Naive thymus-derived CD4-positive, alpha-beta T cell (primary cell): Measurements from ENCODE around the gene BSDC1. TPM values are rescaled to one million over a fixed set of nuclear protein-coding genes. Genes with fewer than 3 reads are reported as not detected.

ENCODE experiments used
- ATAC-seq: fragments of 150-1000 bp; cut with Tn5 transposase; 2 replicates; pipeline ENCODE4 v1.10.0; 2021; ENCODE audit warnings: mild to moderate bottlenecking, moderate library complexity
- CTCF ChIA-PET: fragments of 350-600 bp; sonication (Branson Sonifier 250); formaldehyde crosslinking; loops from one replicate; lab custom pipeline; 2021; ENCODE audit warnings: antibody characterized with exemption; lab: Charles Lee
- POLR2A ChIA-PET: fragments of 350-600 bp; sonication (Branson Sonifier 250); formaldehyde crosslinking; loops from one replicate; lab custom pipeline; 2021; ENCODE audit warnings: antibody characterized with exemption, inconsistent platforms; lab: Charles Lee
- DNase-seq, 9 donors: peaks; one replicate each; pipeline versions ENCODE4 v3.0.0 to v3.0.0-alpha.2; 2020 to 2022; ENCODE audit warnings: mixed read lengths in 1 of 9
- H3K27ac ChIP-seq: one replicate; pipeline ENCODE4 v1.7.0; 2013; ENCODE audit warnings: mild to moderate bottlenecking, low read depth, low read length, moderate library complexity
- H3K27me3 ChIP-seq, 2 donors: one replicate each; pipeline ENCODE4 v1.7.0; 2013; ENCODE audit warnings: low read length in 2 of 2, mild to moderate bottlenecking in 2 of 2, moderate library complexity in 2 of 2; ENCODE audit not compliant: control insufficient read depth in 2 of 2, insufficient read depth in 2 of 2
- H3K36me3 ChIP-seq, 3 experiments: 1 replicate in 2 of 3; 2 replicates in 1 of 3; pipeline ENCODE4 v1.7.0; 2013; ENCODE audit warnings: low read length in 3 of 3, mild to moderate bottlenecking in 3 of 3, moderate library complexity in 1 of 3; ENCODE audit not compliant: insufficient read depth in 3 of 3, control insufficient read depth in 2 of 3
- H3K4me1 ChIP-seq, 2 donors: one replicate each; pipeline ENCODE4 v1.7.0; 2013; ENCODE audit warnings: low read length in 2 of 2, mild to moderate bottlenecking in 2 of 2, moderate library complexity in 1 of 2; ENCODE audit not compliant: control insufficient read depth in 2 of 2, insufficient read depth in 2 of 2
- H3K4me3 ChIP-seq: 2 replicates; pipeline ENCODE4 v1.7.0; 2013; ENCODE audit warnings: mild to moderate bottlenecking, low read length
- H3K9me3 ChIP-seq, 3 experiments: 1 replicate in 2 of 3; 2 replicates in 1 of 3; pipeline ENCODE4 v1.7.0; 2013; ENCODE audit warnings: low read length in 3 of 3; ENCODE audit not compliant: control insufficient read depth in 2 of 3
- H3K27ac Mint-ChIP-seq, 9 donors: one replicate each; pipeline ENCODE4 v1.8.0; 2020 to 2022; ENCODE audit warnings: mixed read lengths in 9 of 9, mild to moderate bottlenecking in 8 of 9, moderate library complexity in 5 of 9, inconsistent platforms in 2 of 9
- H3K27me3 Mint-ChIP-seq, 5 donors: one replicate each; pipeline ENCODE4 v1.8.0; 2021 to 2022; ENCODE audit warnings: mixed read lengths in 5 of 5, mild to moderate bottlenecking in 1 of 5
- H3K36me3 Mint-ChIP-seq, 5 donors: one replicate each; pipeline ENCODE4 v1.8.0; 2020 to 2022; ENCODE audit warnings: mixed read lengths in 5 of 5, mild to moderate bottlenecking in 3 of 5, inconsistent platforms in 1 of 5
- H3K4me1 Mint-ChIP-seq, 7 donors: one replicate each; pipeline ENCODE4 v1.8.0; 2020 to 2022; ENCODE audit warnings: mixed read lengths in 7 of 7, mild to moderate bottlenecking in 3 of 7, inconsistent platforms in 1 of 7
- H3K4me3 Mint-ChIP-seq, 10 donors: one replicate each; pipeline ENCODE4 v1.8.0; 2020 to 2022; ENCODE audit warnings: mild to moderate bottlenecking in 10 of 10, mixed read lengths in 10 of 10, moderate library complexity in 6 of 10, inconsistent platforms in 2 of 10
- H3K9me3 Mint-ChIP-seq, 11 donors: one replicate each; pipeline ENCODE4 v1.8.0; 2020 to 2022; ENCODE audit warnings: mixed read lengths in 11 of 11, mild to moderate bottlenecking in 4 of 11, inconsistent platforms in 1 of 11, moderate library complexity in 1 of 11
- intact Hi-C, 2 donors: fragments of 100-400 bp; cut with micrococcal nuclease; formaldehyde crosslinking; loops; one replicate each; pipeline ENCODE4 v1.15.1; 2023
- polyA plus RNA-seq, 2 donors: library from polyadenylated mRNA; unstranded; fragments of 300-500 nt; fragmentation: Illumina TruSeq; gene quantifications; one replicate each; pipeline ENCODE4 v1.2.3, GENCODE V29; 2021
- total RNA-seq, 6 experiments: library from RNA in 5 of 6; stranded (reverse) in 5 of 6; gene quantifications; 1 replicate in 5 of 6; 2 replicates in 1 of 6; pipeline ENCODE4 v1.2.3 and lab custom pipeline; 2021 to 2026

The BSDC1 gene
- total and polyA plus RNA-seq, 7 experiments from 2014 or later: 37.6 to 186 (median 110) TPM

- Histone ChIP-seq H3K4me1 (peaks cover 20 to 33% of the 10 kb centered on the region in 2 donors), H3K27ac (peak within 1 kb of the TSS; percentile 70), H3K36me3 (peaks cover 6 to 19% (median 6%) of the 10 kb centered on the region in 3 experiments), H3K9me3 (no peaks in the 10 kb centered on the region), H3K27me3 (no peaks in the 10 kb centered on the region), H3K4me3 (peak within 1 kb of the TSS; percentile 60)
- Mint-ChIP-seq H3K36me3 (peaks cover 1 to 15% (median 6%) of the 10 kb centered on the region in 5 donors), H3K4me1 (peaks cover 38 to 52% (median 43%) of the 10 kb centered on the region in 7 donors), H3K27me3 (peaks cover 0 to 1% (median 0%) of the 10 kb centered on the region in 5 donors), H3K4me3 (peak within 1 kb of the TSS; percentile 82 to 93 (median 90)), H3K9me3 (no peaks in the 10 kb centered on the region), H3K27ac (peak within 1 kb of the TSS; percentile 74 to 95 (median 89))
- ATAC-seq (peak; percentile 64), DNase-seq (peak; percentile 81 to 90 (median 87))
- intact Hi-C loops: loop anchor here (1.0 to 5.0 kb wide), 16 partner anchors 14 to 689 kb away; partner anchors contain the start of genes BSDC1 (in 2 of the 2), HDAC1 (in 2 of the 2), EIF3I (in 1 of the 2) and TMEM234 (in 1 of the 2)
- CTCF ChIA-PET: interaction anchor here (0.7 to 3.0 kb wide), 10 partner anchors 9 to 127 kb away, joined by 3 to 14 read pairs (median 4); partner anchors contain the start of genes BSDC1 and DCDC2B
- POLR2A ChIA-PET: interaction anchor here (0.6 to 6.3 kb wide), 44 partner anchors 8 to 228 kb away, joined by 3 to 64 read pairs (median 6); partner anchors contain the start of genes BSDC1, CCDC28B, HDAC1 and IQCC
Observed at GRCh38 chr1:32335790-32336590, 58.3 kb downstream of the BSDC1 start, which contains the start of gene MARCKSL1. Gene MARCKSL1 (minus strand): TSS chr1:32336233. CDS start chr1:32336033, 200 bp downstream.

- H3K4me1 Mint-ChIP-seq: peaks cover 38 to 52% (median 45%) of the 10 kb centered on the region in 7 donors
- Histone ChIP-seq H3K9me3 (no peaks in the 10 kb centered on the region), H3K36me3 (peaks cover 6 to 24% (median 11%) of the 10 kb centered on the region in 3 experiments), H3K27me3 (no peaks in the 10 kb centered on the region), H3K27ac (peak overlapping the region; percentile 70), H3K4me1 (peaks cover 20 to 33% of the 10 kb centered on the region in 2 donors), H3K4me3 (peak overlapping the region; percentile 60)
- DNase-seq: no peak
- intact Hi-C loops: loop anchor here (1.0 to 5.0 kb wide), 12 partner anchors 13 to 688 kb away; partner anchors contain the start of genes BSDC1 (in 1 of the 2), HDAC1 (in 1 of the 2), TMEM39B (in 1 of the 2) and TXLNA (in 1 of the 2)
- H3K9me3 Mint-ChIP-seq: no peaks in the 10 kb centered on the region
- peaks cover 6 to 17% (median 8%) of the 10 kb centered on the region in 5 donors for H3K36me3 Mint-ChIP-seq
- peaks cover 0 to 1% (median 0%) of the 10 kb centered on the region in 5 donors for H3K27me3 Mint-ChIP-seq
- ChIA-PET POLR2A (interaction anchor here (0.8 to 6.3 kb wide), 29 partner anchors 7 to 195 kb away, joined by 3 to 64 read pairs (median 13); partner anchors contain the start of genes BSDC1, CCDC28B, HDAC1 and IQCC), CTCF (interaction anchor here (0.7 to 3.0 kb wide), 8 partner anchors 10 to 126 kb away, joined by 3 to 14 read pairs (median 4); partner anchors contain the start of genes BSDC1 and DCDC2B)
- H3K4me3 Mint-ChIP-seq: peak overlapping the region in 7 of 10 donors; percentile 82 to 93 (median 91)
- peak; percentile 4 for ATAC-seq
- no peak overlapping the region for H3K27ac Mint-ChIP-seq
Observed at GRCh38 chr1:32335535-32335789, 58.8 kb downstream of the BSDC1 start.

- Mint-ChIP-seq H3K27ac (peak overlapping the region; percentile 74 to 95 (median 89)), H3K4me1 (peaks cover 38 to 52% (median 45%) of the 10 kb centered on the region in 7 donors), H3K27me3 (no peaks in the 10 kb centered on the region), H3K36me3 (peaks cover 6 to 17% (median 8%) of the 10 kb centered on the region in 5 donors), H3K4me3 (peak overlapping the region; percentile 82 to 93 (median 90)), H3K9me3 (no peaks in the 10 kb centered on the region)
- DNase-seq (peak; percentile 63 to 77 (median 71)), ATAC-seq (peak; percentile 67)
- H3K4me3 ChIP-seq: peak overlapping the region; percentile 60
- POLR2A ChIA-PET: interaction anchor here (0.8 to 6.3 kb wide), 28 partner anchors 11 to 195 kb away, joined by 3 to 64 read pairs (median 10); partner anchors contain the start of genes BSDC1, CCDC28B, HDAC1 and IQCC
- peaks cover 6 to 28% (median 12%) of the 10 kb centered on the region in 3 experiments for H3K36me3 ChIP-seq
- peaks cover 20 to 33% of the 10 kb centered on the region in 2 donors for H3K4me1 ChIP-seq
- no peaks in the 10 kb centered on the region for H3K27me3 ChIP-seq
- CTCF ChIA-PET: interaction anchor here (1.4 to 3.0 kb wide), 3 partner anchors 55 to 119 kb away, joined by 4 to 14 read pairs (median 13); no protein-coding TSS in a partner anchor
- intact Hi-C loops: loop anchor here (1.0 to 5.0 kb wide), 12 partner anchors 13 to 688 kb away; partner anchors contain the start of genes BSDC1 (in 1 of the 2), HDAC1 (in 1 of the 2), TMEM39B (in 1 of the 2) and TXLNA (in 1 of the 2)
- H3K9me3 ChIP-seq: no peaks in the 10 kb centered on the region
- peak overlapping the region; percentile 70 for H3K27ac ChIP-seq
Observed at GRCh38 chr1:32334864-32335534, 59.2 kb downstream of the BSDC1 start.

- Histone ChIP-seq H3K9me3 (no peaks in the 10 kb centered on the region), H3K4me1 (peaks cover 20 to 33% of the 10 kb centered on the region in 2 donors), H3K27me3 (no peaks in the 10 kb centered on the region), H3K36me3 (peaks cover 6 to 34% (median 18%) of the 10 kb centered on the region in 3 experiments), H3K4me3 (peak overlapping the region; percentile 60), H3K27ac (peak overlapping the region; percentile 70)
- peaks cover 35 to 52% (median 45%) of the 10 kb centered on the region in 7 donors for H3K4me1 Mint-ChIP-seq
- intact Hi-C loops: loop anchor here in 1 of 2 donors (2.0 kb wide), 1 partner anchor 86 kb away; no protein-coding TSS in a partner anchor
- no peaks in the 10 kb centered on the region for H3K9me3 Mint-ChIP-seq
- no peaks in the 10 kb centered on the region for H3K27me3 Mint-ChIP-seq
- ChIA-PET CTCF (interaction anchor here (0.6 kb wide), 2 partner anchors 18 to 43 kb away, joined by 3 read pairs; partner anchors contain the start of gene HDAC1), POLR2A (interaction anchor here (0.7 to 6.3 kb wide), 7 partner anchors 12 to 94 kb away, joined by 3 to 64 read pairs (median 4); no protein-coding TSS in a partner anchor)
- H3K36me3 Mint-ChIP-seq: peaks cover 8 to 21% (median 10%) of the 10 kb centered on the region in 5 donors
- ATAC-seq (no peak), DNase-seq (no peak)
- peak overlapping the region; percentile 66 to 95 (median 89) for H3K27ac Mint-ChIP-seq
- peak overlapping the region; percentile 82 to 93 (median 90) for H3K4me3 Mint-ChIP-seq
Observed at GRCh38 chr1:32334274-32334861, 59.9 kb downstream of the BSDC1 start.

GRCh38 chr1:32333251-32333963 lies 60.8 kb downstream of the BSDC1 start:
- H3K9me3 ChIP-seq: no peaks in the 10 kb centered on the region
- H3K9me3 Mint-ChIP-seq: no peaks in the 10 kb centered on the region
- H3K36me3 ChIP-seq: peaks cover 15 to 44% (median 23%) of the 10 kb centered on the region in 3 experiments
- DNase-seq (no peak), ATAC-seq (no peak)
- no peaks in the 10 kb centered on the region for H3K27me3 ChIP-seq
- H3K4me1 ChIP-seq: peaks cover 20 to 33% of the 10 kb centered on the region in 2 donors
- intact Hi-C loops: no loop called here
- ChIA-PET CTCF (interaction anchor here (0.6 to 1.8 kb wide), 6 partner anchors 12 to 93 kb away, joined by 3 to 6 read pairs (median 4); no protein-coding TSS in a partner anchor), POLR2A (interaction anchor here (0.7 to 6.3 kb wide), 9 partner anchors 11 to 122 kb away, joined by 3 to 64 read pairs (median 4); partner anchors contain the start of gene LCK)
- no peaks in the 10 kb centered on the region for H3K27me3 Mint-ChIP-seq
- peak overlapping the region; percentile 70 for H3K27ac ChIP-seq
- peak overlapping the region; percentile 1 to 93 (median 80) for H3K4me3 Mint-ChIP-seq
- H3K36me3 Mint-ChIP-seq: peaks cover 8 to 27% (median 13%) of the 10 kb centered on the region in 5 donors
- peaks cover 31 to 50% (median 41%) of the 10 kb centered on the region in 7 donors for H3K4me1 Mint-ChIP-seq
- no peak overlapping the region for H3K4me3 ChIP-seq
- H3K27ac Mint-ChIP-seq: peak overlapping the region; percentile 5 to 95 (median 80)
